ENCODE results near the gene EFCAB9.
"Not testable (repeated sequence)": the region's sequence is repeated elsewhere in the genome, so short reads cannot be mapped to it uniquely, and the experiment has no call there.

EFCAB9 gene

GRCh38 chr5:172188033-172188892 is 5.7 kb upstream of the EFCAB9 start, which contains the start of gene STK10:
TSS of gene STK10 (minus strand) at chr5:172188224. CDS start at chr5:172188042, 182 bp downstream.
- H3K4me3 ChIP-seq (ENCODE audit: low read depth, low read length) = peak within 1 kb of the TSS; percentile 93
- CTCF ChIA-PET = interaction anchor here (0.5 to 5.4 kb wide), 71 partner anchors 9 to 281 kb away, joined by 3 to 114 read pairs (median 6); partner anchors contain the start of genes FBXW11 and UBTD2
- DNase-seq (ENCODE audit: low read depth, low spot score) = peak; percentile 42
- TF ChIP-seq CTCF (IDR thresholded peaks at IDR 0.05; ENCODE audit: insufficient read depth, low read length, missing control alignments) = peak; percentile 98
- POLR2A ChIA-PET = interaction anchor here (0.8 to 3.0 kb wide), 8 partner anchors 15 to 182 kb away, joined by 3 to 14 read pairs (median 5); partner anchors contain the start of gene FBXW11

GRCh38 chr5:172188893-172189692 is 4.9 kb upstream of the EFCAB9 start:
- ChIA-PET CTCF (interaction anchor here (0.6 to 5.4 kb wide), 72 partner anchors 10 to 282 kb away, joined by 3 to 114 read pairs (median 6); partner anchors contain the start of genes FBXW11 and UBTD2), POLR2A (interaction anchor here (0.8 to 1.2 kb wide), 5 partner anchors 31 to 183 kb away, joined by 3 to 7 read pairs (median 4); partner anchors contain the start of gene FBXW11)
- DNase-seq (ENCODE audit: low read depth, low spot score) = no peak
- H3K4me3 ChIP-seq (ENCODE audit: low read depth, low read length) = peak overlapping the region; percentile 93
- no peak for TF ChIP-seq CTCF (IDR thresholded peaks at IDR 0.05; ENCODE audit: insufficient read depth, low read length, missing control alignments)

- ChIA-PET POLR2A (interaction anchor here (0.9 kb wide), 1 partner anchor 93 kb away, joined by 4 read pairs; no protein-coding TSS in a partner anchor), CTCF (interaction anchor here (0.7 to 5.4 kb wide), 37 partner anchors 9 to 278 kb away, joined by 3 to 114 read pairs (median 10); partner anchors contain the start of gene UBTD2)
- DNase-seq (ENCODE audit: low read depth, low spot score) = no peak
- TF ChIP-seq CTCF (IDR thresholded peaks at IDR 0.05; ENCODE audit: insufficient read depth, low read length, missing control alignments) = no peak
- no peak overlapping the region for H3K4me3 ChIP-seq (ENCODE audit: low read depth, low read length)
Observed at GRCh38 chr5:172189693-172190296, 4.2 kb upstream of the EFCAB9 start.

- no peak for DNase-seq (ENCODE audit: low read depth, low spot score)
- no peak for TF ChIP-seq CTCF (IDR thresholded peaks at IDR 0.05; ENCODE audit: insufficient read depth, low read length, missing control alignments)
- CTCF ChIA-PET = interaction anchor here (0.6 to 1.4 kb wide), 4 partner anchors 10 to 781 kb away, joined by 3 to 4 read pairs (median 3); no protein-coding TSS in a partner anchor
- H3K4me3 ChIP-seq (ENCODE audit: low read depth, low read length) = no peak overlapping the region
- POLR2A ChIA-PET = no interaction called here
Observed at GRCh38 chr5:172194985-172195774, 1.2 kb downstream of the EFCAB9 start.

- POLR2A ChIA-PET; DNase-seq (ENCODE audit: low read depth, low spot score); H3K4me3 ChIP-seq (ENCODE audit: low read depth, low read length): not testable (repeated sequence)
- CTCF ChIA-PET = interaction anchor here (0.9 to 4.1 kb wide), 4 partner anchors 9 to 286 kb away, joined by 3 to 45 read pairs (median 3); partner anchors contain the start of gene STK10
Observed at GRCh38 chr5:172197775-172198174, 3.8 kb downstream of the EFCAB9 start.

Measured in AG04449 (cell line).